ENCODE data around the gene C20orf202.
"Not testable (repeated sequence)": the region's sequence is repeated elsewhere in the genome, so short reads cannot be mapped to it uniquely, and the experiment has no call there.

Gene C20orf202

GRCh38 chr20:1209447-1210387 is 6.5 kb downstream of the C20orf202 start:
- no peak for DNase-seq

GRCh38 chr20:1210501-1210900 is 7.2 kb downstream of the C20orf202 start:
- DNase-seq = no peak

GRCh38 chr20:1212023-1212422 is 8.8 kb downstream of the C20orf202 start:
- no peak for DNase-seq

- DNase-seq = peak; percentile 75 to 85
Measured at GRCh38 chr20:1212607-1213396, 9.5 kb downstream of the C20orf202 start.

GRCh38 chr20:1214838-1215261 is 11.6 kb downstream of the C20orf202 start:
- no peak for DNase-seq

- no peak for DNase-seq
Measured at GRCh38 chr20:1215386-1216170, 12.3 kb downstream of the C20orf202 start.

- DNase-seq = not testable (repeated sequence)
Measured at GRCh38 chr20:1216527-1217427, 13.5 kb downstream of the C20orf202 start.

GRCh38 chr20:1222750-1223149 is 19.5 kb downstream of the C20orf202 start:
- not testable (repeated sequence) for DNase-seq

GRCh38 chr20:1224205-1224890 is 21.1 kb downstream of the C20orf202 start:
- DNase-seq = no peak

GRCh38 chr20:1225263-1225782 is 22.1 kb downstream of the C20orf202 start:
- DNase-seq = no peak

GRCh38 chr20:1225783-1226654 is 22.8 kb downstream of the C20orf202 start, which contains the start of gene RAD21L1:
Gene RAD21L1, plus strand, starts transcription at chr20:1226044. Its CDS starts 2,410 bp downstream, at chr20:1228454.
- no peak for DNase-seq

GRCh38 chr20:1229541-1229940 is 26.3 kb downstream of the C20orf202 start:
- DNase-seq = no peak

- no peak for DNase-seq
Measured at GRCh38 chr20:1232286-1233111, 29.2 kb downstream of the C20orf202 start.

- DNase-seq = no peak
Measured at GRCh38 chr20:1240549-1240948, 37.3 kb downstream of the C20orf202 start.

- no peak for DNase-seq
Measured at GRCh38 chr20:1241456-1241855, 38.2 kb downstream of the C20orf202 start.

GRCh38 chr20:1242099-1242498 is 38.8 kb downstream of the C20orf202 start:
- DNase-seq = no peak

- DNase-seq = no peak
Measured at GRCh38 chr20:1242530-1242929, 39.3 kb downstream of the C20orf202 start.

- DNase-seq = no peak
Measured at GRCh38 chr20:1245578-1245977, 42.3 kb downstream of the C20orf202 start.

- no peak for DNase-seq
Measured at GRCh38 chr20:1247689-1248088, 44.4 kb downstream of the C20orf202 start.
